Measurements from ENCODE around the gene SLC7A8. TPM values are rescaled to one million over a fixed set of nuclear protein-coding genes. Genes with fewer than 3 reads are reported as not detected.
"Not testable (repeated sequence)": the region's sequence is repeated elsewhere in the genome, so short reads cannot be mapped to it uniquely, and the experiment has no call there.

Gene SLC7A8
- total and polyA plus RNA-seq, 2 donors (not counting 1 experiment from before 2014, with no cell fraction given) = 0.25 to 1.1 TPM

- H3K9ac ChIP-seq (ENCODE audit: low read length); POLR2A ChIA-PET; H3K4me3 Mint-ChIP-seq; H3K27me3 Mint-ChIP-seq; H3K4me3 ChIP-seq (ENCODE audit: control extremely low read depth in 1 of 5, extremely low read depth in 1 of 5, insufficient read depth in 1 of 5, low read depth in 2 of 5, low read length in 4 of 5); H3K9me3 Mint-ChIP-seq (ENCODE audit: insufficient read depth); intact Hi-C loops (cut with micrococcal nuclease); H3K9me3 ChIP-seq (ENCODE audit: control extremely low read depth in 1 of 3, control insufficient read depth in 2 of 3, insufficient read depth in 1 of 3, low read length in 2 of 3); H3K4me1 Mint-ChIP-seq; H3K27ac ChIP-seq (ENCODE audit: low read length in 2 of 2); H4K20me1 ChIP-seq (ENCODE audit: control insufficient read depth, insufficient read depth, low read length, poor library complexity, severe bottlenecking); H2AFZ ChIP-seq (ENCODE audit: insufficient read depth, low read depth, low read length, poor library complexity, severe bottlenecking); H3K27me3 ChIP-seq (replicated peaks in 1 of 4; ENCODE audit: control extremely low read depth in 1 of 4, control insufficient read depth in 3 of 4, insufficient read depth in 4 of 4, low read length in 3 of 4); H3K4me2 ChIP-seq (replicated peaks; ENCODE audit: low read depth, low read length, poor library complexity, severe bottlenecking); H3K36me3 ChIP-seq (replicated peaks in 1 of 2; ENCODE audit: control extremely low read depth in 1 of 2, control insufficient read depth in 1 of 2, extremely low read depth in 1 of 2, insufficient read depth in 2 of 2, low read length in 1 of 2); DNase-seq; CTCF ChIA-PET; H3K4me1 ChIP-seq (ENCODE audit: control insufficient read depth in 2 of 2, insufficient read depth in 2 of 2, low read length in 2 of 2); H3K27ac Mint-ChIP-seq; H3K79me2 ChIP-seq (ENCODE audit: control insufficient read depth, insufficient read depth, low read length); ATAC-seq (ENCODE audit: low read depth): not testable (repeated sequence)
- no CpG with 5 or more reads among the region's 2 CpGs for WGBS (ENCODE audit: insufficient coverage)
These were observed 13.0 kb upstream of the SLC7A8 start for GRCh38 chr14:23196487-23196886.

- peaks cover 9% of the 10 kb centered on the region for H3K27me3 Mint-ChIP-seq
- TF ChIP-seq EZH2 (IDR thresholded peaks at IDR 0.05; ENCODE audit: borderline replicate concordance, insufficient read depth, low read depth, low read length, poor library complexity, severe bottlenecking) = no peak
- no peak for TF ChIP-seq CTCF (IDR thresholded peaks at IDR 0.05)
- Histone ChIP-seq H2AFZ (ENCODE audit: insufficient read depth, low read depth, low read length, poor library complexity, severe bottlenecking) (no peak overlapping the region), H3K9ac (ENCODE audit: low read length) (no peak overlapping the region), H3K27me3 (replicated peaks in 1 of 4; ENCODE audit: control extremely low read depth in 1 of 4, control insufficient read depth in 3 of 4, insufficient read depth in 4 of 4, low read length in 3 of 4) (no peaks in the 10 kb centered on the region), H3K79me2 (ENCODE audit: control insufficient read depth, insufficient read depth, low read length) (no peaks in the 10 kb centered on the region), H3K4me1 (ENCODE audit: control insufficient read depth in 2 of 2, insufficient read depth in 2 of 2, low read length in 2 of 2) (no peaks in the 10 kb centered on the region), H4K20me1 (ENCODE audit: control insufficient read depth, insufficient read depth, low read length, poor library complexity, severe bottlenecking) (no peaks in the 10 kb centered on the region), H3K27ac (ENCODE audit: low read length in 2 of 2) (no peak overlapping the region), H3K36me3 (replicated peaks in 1 of 2; ENCODE audit: control extremely low read depth in 1 of 2, control insufficient read depth in 1 of 2, extremely low read depth in 1 of 2, insufficient read depth in 2 of 2, low read length in 1 of 2) (no peaks in the 10 kb centered on the region), H3K4me3 (ENCODE audit: control extremely low read depth in 1 of 5, extremely low read depth in 1 of 5, insufficient read depth in 1 of 5, low read depth in 2 of 5, low read length in 4 of 5) (no peak overlapping the region), H3K4me2 (replicated peaks; ENCODE audit: low read depth, low read length, poor library complexity, severe bottlenecking) (no peak overlapping the region), H3K9me3 (ENCODE audit: control extremely low read depth in 1 of 3, control insufficient read depth in 2 of 3, insufficient read depth in 1 of 3, low read length in 2 of 3) (no peaks in the 10 kb centered on the region)
- no peaks in the 10 kb centered on the region for H3K9me3 Mint-ChIP-seq (ENCODE audit: insufficient read depth)
- H3K4me3 Mint-ChIP-seq = no peak overlapping the region
- ATAC-seq (ENCODE audit: low read depth) (no peak), DNase-seq (no peak)
- no peak overlapping the region for H3K27ac Mint-ChIP-seq
- 90% methylated on average over 6 of the region's 7 CpGs for WGBS (ENCODE audit: insufficient coverage)
- intact Hi-C loops (cut with micrococcal nuclease) = no loop called here
- POLR2A ChIA-PET = no interaction called here
- no peaks in the 10 kb centered on the region for H3K4me1 Mint-ChIP-seq
- CTCF ChIA-PET = no interaction called here
These were observed 12.2 kb upstream of the SLC7A8 start for GRCh38 chr14:23195552-23196101.

Data from B cell (primary cell).